Tibial nerve (tissue), 4 donors: Measurements from ENCODE around the gene ZNF423.

Source experiments
- CTCF ChIP-seq, 5 experiments: fragments of 200-600 bp in 3 of 5; fragments of 450-650 bp in 2 of 5; sonication (generic) in 3 of 5; IDR thresholded peaks; one replicate each; pipeline ENCODE4 v1.5.1; 2016 to 2019; ENCODE audit warnings: antibody characterized with exemption in 5 of 5, mild to moderate bottlenecking in 3 of 5, moderate library complexity in 2 of 5
- EP300 ChIP-seq, 2 donors: sonication (generic); formaldehyde crosslinking; IDR thresholded peaks; one replicate each; pipeline ENCODE4 v1.6.1; 2017; ENCODE audit warnings: antibody characterized with exemption in 2 of 2, mild to moderate bottlenecking in 1 of 2

GRCh38 chr16:49442805-49443204 lies 413.1 kb downstream of the ZNF423 start:
- TF ChIP-seq CTCF (IDR thresholded peaks at IDR 0.05) (no peak), EP300 (IDR thresholded peaks at IDR 0.05) (no peak)
